Left ventricle myocardium inferior (tissue), 1 donor: ENCODE measurements around the gene CDC42BPB. TPM values are rescaled to one million over a fixed set of nuclear protein-coding genes. Genes with fewer than 3 reads are reported as not detected.
A peak's percentile ranks its signal among the peaks of the same experiment; 100 is the strongest.

Source experiments
- DNase-seq: peaks from one replicate; pipeline ENCODE4 v3.0.0-alpha.2; 2020
- H3K27ac ChIP-seq: fragments of 200-600 bp; replicated peaks from 2 replicates; pipeline ENCODE4 v1.8.0; 2021
- H3K27me3 ChIP-seq: fragments of 200-600 bp; 2 replicates; pipeline ENCODE4 v1.8.0; 2021; ENCODE audit warnings: low read depth
- H3K36me3 ChIP-seq: fragments of 200-600 bp; 2 replicates; pipeline ENCODE4 v1.8.0; 2021
- H3K4me1 ChIP-seq: fragments of 200-600 bp; 2 replicates; pipeline ENCODE4 v1.8.0; 2021
- H3K4me3 ChIP-seq: fragments of 200-600 bp; 2 replicates; pipeline ENCODE4 v1.8.0; 2021; ENCODE audit warnings: mild to moderate bottlenecking, moderate library complexity
- H3K9me3 ChIP-seq: fragments of 200-600 bp; replicated peaks from 2 replicates; pipeline ENCODE4 v1.8.0; 2021
- CTCF ChIP-seq: fragments of 200-600 bp; IDR thresholded peaks from 2 replicates; pipeline ENCODE4 v1.8.0; 2021; ENCODE audit warnings: antibody characterized with exemption, mild to moderate bottlenecking, borderline replicate concordance
- intact Hi-C: fragments of 100-400 bp; cut with micrococcal nuclease; formaldehyde crosslinking; loops from one replicate; pipeline ENCODE4 v1.11.0; 2022
- total RNA-seq: library from RNA; stranded (reverse); fragmentation: NEBNext Ultra II Directional; extraction: Animal tissue kit (Norgen Biotek cat#: 25700); gene quantifications from one replicate; pipeline ENCODE4 v1.2.1, GENCODE V29; 2021
- donor health status: DM: no; HTN: yes; CAD: no; lungs with severe emphysema.

The CDC42BPB gene
- total RNA-seq, 1 donor from 2014 or later = 67.1 TPM

GRCh38 chr14:102918438-102918837 lies 138.9 kb downstream of the CDC42BPB start:
- no peak for TF ChIP-seq CTCF
- H3K4me1 ChIP-seq = peaks cover 9% of the 10 kb centered on the region
- H3K36me3 ChIP-seq = no peaks in the 10 kb centered on the region
- intact Hi-C loops = no loop called here
- no peak overlapping the region for H3K4me3 ChIP-seq
- H3K27ac ChIP-seq = no peak overlapping the region
- no peak for DNase-seq
- H3K27me3 ChIP-seq = peaks cover 34% of the 10 kb centered on the region
- no peaks in the 10 kb centered on the region for H3K9me3 ChIP-seq

- intact Hi-C loops = no loop called here
- Histone ChIP-seq H3K4me3 (no peak overlapping the region), H3K27me3 (peaks cover 26% of the 10 kb centered on the region), H3K4me1 (peaks cover 1% of the 10 kb centered on the region), H3K27ac (no peak overlapping the region), H3K36me3 (no peaks in the 10 kb centered on the region), H3K9me3 (no peaks in the 10 kb centered on the region)
- DNase-seq = peak; percentile 50
- peak; percentile 69 for TF ChIP-seq CTCF
Observed at GRCh38 chr14:102917469-102918211, 139.7 kb downstream of the CDC42BPB start.

GRCh38 chr14:102917056-102917385 lies 140.3 kb downstream of the CDC42BPB start:
- H3K27ac ChIP-seq = no peak overlapping the region
- no peak for DNase-seq
- peaks cover 20% of the 10 kb centered on the region for H3K27me3 ChIP-seq
- no peak overlapping the region for H3K4me3 ChIP-seq
- no peaks in the 10 kb centered on the region for H3K36me3 ChIP-seq
- TF ChIP-seq CTCF = no peak
- H3K9me3 ChIP-seq = no peaks in the 10 kb centered on the region
- intact Hi-C loops = no loop called here
- H3K4me1 ChIP-seq = no peaks in the 10 kb centered on the region

- Histone ChIP-seq H3K27ac (no peak overlapping the region), H3K9me3 (no peaks in the 10 kb centered on the region), H3K4me1 (no peaks in the 10 kb centered on the region), H3K36me3 (no peaks in the 10 kb centered on the region), H3K4me3 (no peak overlapping the region), H3K27me3 (peaks cover 14% of the 10 kb centered on the region)
- intact Hi-C loops = no loop called here
- DNase-seq = no peak
- TF ChIP-seq CTCF = no peak
Observed at GRCh38 chr14:102916347-102917055, 140.8 kb downstream of the CDC42BPB start.

- TF ChIP-seq CTCF = no peak
- intact Hi-C loops = no loop called here
Observed at GRCh38 chr14:102915292-102916110, 141.8 kb downstream of the CDC42BPB start.

More at GRCh38 chr14:102915292-102916110, 141.8 kb downstream of the CDC42BPB start:
- DNase-seq = no peak
- H3K27ac ChIP-seq = no peak overlapping the region
- no peaks in the 10 kb centered on the region for H3K36me3 ChIP-seq
- H3K27me3 ChIP-seq = peaks cover 4% of the 10 kb centered on the region
- H3K4me1 ChIP-seq = no peaks in the 10 kb centered on the region
- no peak overlapping the region for H3K4me3 ChIP-seq
- H3K9me3 ChIP-seq = no peaks in the 10 kb centered on the region
